HEK293 (cell line): ENCODE data around the gene COL13A1.

Source experiments
- CTCF ChIA-PET: fragments of 350-600 bp; formaldehyde crosslinking; extraction: SDS; loops from one replicate; lab custom pipeline; 2021; ENCODE audit warnings: antibody characterized with exemption; lab: Yijun Ruan, JAX
- POLR2A ChIA-PET: fragments of 300-600 bp; formaldehyde crosslinking; extraction: SDS; loops from one replicate; lab custom pipeline; 2020; ENCODE audit warnings: antibody characterized with exemption, inconsistent platforms; lab: Yijun Ruan, JAX
- H3K27ac ChIP-seq: fragments of 200-500 bp; sonication (Bioruptor generic); 2 replicates; pipeline ENCODE4 v1.5.1; 2014; ENCODE audit warnings: low read depth, low read length, control low read depth, inconsistent platforms; ENCODE audit errors: extremely low read depth
- H3K36me3 ChIP-seq, 2 experiments: fragments of 200-500 bp in 1 of 2; sonication (Bioruptor generic) in 1 of 2; 1 replicate in 1 of 2; 2 replicates in 1 of 2; pipeline ENCODE4 v1.5.1; 2014 to 2017; ENCODE audit warnings: inconsistent platforms in 2 of 2, low read length in 2 of 2; ENCODE audit not compliant: control insufficient read depth in 2 of 2, insufficient read depth in 1 of 2
- H3K4me1 ChIP-seq: fragments of 200-500 bp; sonication (Bioruptor generic); 2 replicates; pipeline ENCODE4 v1.5.1; 2014; ENCODE audit warnings: mild to moderate bottlenecking, low read length, inconsistent platforms; ENCODE audit not compliant: control insufficient read depth, insufficient read depth
- H3K4me3 ChIP-seq: 2 replicates; pipeline ENCODE4 v1.5.1; 2011; ENCODE audit warnings: low read depth, mild to moderate bottlenecking, control low read depth, low read length, moderate library complexity
- H3K9me3 ChIP-seq: fragments of 200-500 bp; sonication (Bioruptor generic); 2 replicates; pipeline ENCODE4 v1.5.1; 2014; ENCODE audit warnings: low read depth, low read length, inconsistent platforms; ENCODE audit not compliant: control insufficient read depth, insufficient read depth
- BCL11A ChIP-seq: fragments of 450-650 bp; formaldehyde crosslinking; IDR thresholded peaks from 2 replicates; pipeline ENCODE4 v1.5.1; 2016; ENCODE audit warnings: low read depth, missing biosample characterization, missing genetic modification characterization
- EGR2 ChIP-seq: fragments of 450-650 bp; formaldehyde crosslinking; IDR thresholded peaks from 2 replicates; pipeline ENCODE4 v1.5.1; 2016; ENCODE audit warnings: low read depth, missing biosample characterization, missing genetic modification characterization
- SCRT2 ChIP-seq: fragments of 450-650 bp; formaldehyde crosslinking; IDR thresholded peaks from 2 replicates; pipeline ENCODE4 v1.5.1; 2016; ENCODE audit warnings: missing biosample characterization, missing genetic modification characterization
- TCF7L2 ChIP-seq: IDR thresholded peaks from 2 replicates; pipeline ENCODE4 v1.6.1; 2011; ENCODE audit warnings: low read depth, mild to moderate bottlenecking, inconsistent platforms, low read length, moderate library complexity, borderline replicate concordance
- ZBTB48 ChIP-seq: fragments of 450-650 bp; formaldehyde crosslinking; IDR thresholded peaks from 2 replicates; pipeline ENCODE4 v1.5.1; 2016; ENCODE audit warnings: missing biosample characterization, missing genetic modification characterization
- ZFP69B ChIP-seq: fragments of 450-650 bp; formaldehyde crosslinking; IDR thresholded peaks from 2 replicates; pipeline ENCODE4 v1.5.1; 2016; ENCODE audit warnings: missing biosample characterization, missing genetic modification characterization
- ZNF10 ChIP-seq: fragments of 450-650 bp; formaldehyde crosslinking; IDR thresholded peaks from 2 replicates; pipeline ENCODE4 v1.5.1; 2017; ENCODE audit warnings: missing biosample characterization, missing genetic modification characterization
- ZNF140 ChIP-seq: fragments of 450-650 bp; formaldehyde crosslinking; IDR thresholded peaks from 2 replicates; pipeline ENCODE4 v1.5.1; 2016; ENCODE audit warnings: missing biosample characterization, missing genetic modification characterization
- ZNF174 ChIP-seq: fragments of 450-650 bp; formaldehyde crosslinking; IDR thresholded peaks from 2 replicates; pipeline ENCODE4 v1.5.0; 2017; ENCODE audit warnings: missing biosample characterization, mild to moderate bottlenecking, missing genetic modification characterization
- ZNF239 ChIP-seq: fragments of 450-650 bp; formaldehyde crosslinking; IDR thresholded peaks from 2 replicates; pipeline ENCODE4 v1.5.1; 2016; ENCODE audit warnings: missing biosample characterization, missing genetic modification characterization
- ZNF24 ChIP-seq: fragments of 450-650 bp; formaldehyde crosslinking; IDR thresholded peaks from 2 replicates; pipeline ENCODE4 v1.5.1; 2016; ENCODE audit warnings: missing biosample characterization, missing genetic modification characterization
- ZNF354C ChIP-seq: fragments of 450-650 bp; formaldehyde crosslinking; IDR thresholded peaks from 2 replicates; pipeline ENCODE4 v1.5.1; 2016; ENCODE audit warnings: missing biosample characterization, missing genetic modification characterization, low read depth, borderline replicate concordance
- ZNF394 ChIP-seq: fragments of 450-650 bp; formaldehyde crosslinking; IDR thresholded peaks from 2 replicates; pipeline ENCODE4 v1.5.1; 2016; ENCODE audit warnings: missing biosample characterization, missing genetic modification characterization, mild to moderate bottlenecking, moderate library complexity, borderline replicate concordance
- ZNF423 ChIP-seq: fragments of 450-650 bp; formaldehyde crosslinking; IDR thresholded peaks from 2 replicates; pipeline ENCODE4 v1.5.1; 2016; ENCODE audit warnings: missing biosample characterization, missing genetic modification characterization
- ZNF426 ChIP-seq: fragments of 450-650 bp; formaldehyde crosslinking; IDR thresholded peaks from 2 replicates; pipeline ENCODE4 v1.5.1; 2017; ENCODE audit warnings: missing biosample characterization, missing genetic modification characterization, mild to moderate bottlenecking, inconsistent platforms, moderate library complexity
- ZNF433 ChIP-seq: fragments of 450-650 bp; formaldehyde crosslinking; IDR thresholded peaks from 2 replicates; pipeline ENCODE4 v1.5.1; 2016; ENCODE audit warnings: missing biosample characterization, missing genetic modification characterization, low read depth
- ZNF473 ChIP-seq: fragments of 450-650 bp; formaldehyde crosslinking; IDR thresholded peaks from 2 replicates; pipeline ENCODE4 v1.5.1; 2017; ENCODE audit warnings: missing biosample characterization, missing genetic modification characterization
- ZNF626 ChIP-seq: fragments of 450-650 bp; sonication (Bioruptor Pico); formaldehyde crosslinking; IDR thresholded peaks from 2 replicates; pipeline ENCODE4 v1.5.1; 2018; ENCODE audit warnings: missing biosample characterization, missing genetic modification characterization, inconsistent platforms
- ZNF645 ChIP-seq: fragments of 450-650 bp; formaldehyde crosslinking; IDR thresholded peaks from 2 replicates; pipeline ENCODE4; 2016; ENCODE audit warnings: missing biosample characterization, missing genetic modification characterization
- ZNF677 ChIP-seq: fragments of 450-650 bp; IDR thresholded peaks from 2 replicates; pipeline ENCODE4 v1.5.0; 2018; ENCODE audit warnings: missing biosample characterization, mild to moderate bottlenecking, missing genetic modification characterization, moderate library complexity
- ZNF76 ChIP-seq: fragments of 450-650 bp; formaldehyde crosslinking; IDR thresholded peaks from 2 replicates; pipeline ENCODE4; 2016; ENCODE audit warnings: low read depth, missing biosample characterization, missing genetic modification characterization, borderline replicate concordance
- ZXDB ChIP-seq: fragments of 450-650 bp; formaldehyde crosslinking; IDR thresholded peaks from 2 replicates; pipeline ENCODE4 v1.5.1; 2016; ENCODE audit warnings: missing biosample characterization, missing genetic modification characterization
- TF ChIP-seq, protein P1 (sequence below): fragments of 450-650 bp; formaldehyde crosslinking; conservative IDR thresholded peaks from 2 replicates; pipeline ENCODE4 v1.5.1; 2016; ENCODE audit warnings: low read depth, missing biosample characterization, missing genetic modification characterization
- TF ChIP-seq, protein P2 (sequence below): fragments of 450-650 bp; formaldehyde crosslinking; IDR thresholded peaks from 2 replicates; pipeline ENCODE4 v1.5.1; 2016; ENCODE audit warnings: missing biosample characterization, missing genetic modification characterization

COL13A1 gene

DNA sequence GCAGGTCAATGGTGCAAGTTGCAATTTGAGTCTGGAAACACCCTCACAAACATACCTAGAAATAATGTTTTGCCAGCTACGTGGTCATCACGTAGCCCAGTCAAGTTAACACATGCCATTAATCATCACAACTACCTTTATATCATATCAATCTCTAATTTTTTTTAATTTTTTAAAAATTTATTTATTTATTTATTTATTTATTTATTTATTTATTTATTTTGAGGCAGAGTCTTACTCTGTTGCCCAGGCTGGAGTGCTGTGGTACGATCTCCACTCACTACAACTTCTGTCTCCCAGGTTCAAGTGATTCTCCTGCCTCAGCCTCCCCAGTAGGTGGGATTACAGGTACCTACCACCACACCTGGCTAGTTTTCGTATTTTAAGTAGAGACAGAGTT, 198.6 kb downstream of the COL13A1 start (continued):
- TF ChIP-seq ZNF239 (tag by site-specific recombination) (no peak), SCRT2 (tag by site-specific recombination) (no peak), ZNF677 (tag by site-specific recombination) (no peak), ZNF394 (tag by site-specific recombination) (peak; percentile 90), ZNF140 (tag by site-specific recombination) (peak; percentile 53; the same call in 1 of the 2 replicates), ZFP69B (tag by site-specific recombination) (no peak), ZNF24 (no peak), ZXDB (tag by site-specific recombination) (0 out of 2 replicates have a peak, but pooled peaks have one; percentile 34), ZNF426 (tag by site-specific recombination) (peak; percentile 77), ZNF433 (tag by site-specific recombination) (0 out of 2 replicates have a peak, but pooled peaks have one; percentile 28)
- TF ChIP-seq, protein P1, sequence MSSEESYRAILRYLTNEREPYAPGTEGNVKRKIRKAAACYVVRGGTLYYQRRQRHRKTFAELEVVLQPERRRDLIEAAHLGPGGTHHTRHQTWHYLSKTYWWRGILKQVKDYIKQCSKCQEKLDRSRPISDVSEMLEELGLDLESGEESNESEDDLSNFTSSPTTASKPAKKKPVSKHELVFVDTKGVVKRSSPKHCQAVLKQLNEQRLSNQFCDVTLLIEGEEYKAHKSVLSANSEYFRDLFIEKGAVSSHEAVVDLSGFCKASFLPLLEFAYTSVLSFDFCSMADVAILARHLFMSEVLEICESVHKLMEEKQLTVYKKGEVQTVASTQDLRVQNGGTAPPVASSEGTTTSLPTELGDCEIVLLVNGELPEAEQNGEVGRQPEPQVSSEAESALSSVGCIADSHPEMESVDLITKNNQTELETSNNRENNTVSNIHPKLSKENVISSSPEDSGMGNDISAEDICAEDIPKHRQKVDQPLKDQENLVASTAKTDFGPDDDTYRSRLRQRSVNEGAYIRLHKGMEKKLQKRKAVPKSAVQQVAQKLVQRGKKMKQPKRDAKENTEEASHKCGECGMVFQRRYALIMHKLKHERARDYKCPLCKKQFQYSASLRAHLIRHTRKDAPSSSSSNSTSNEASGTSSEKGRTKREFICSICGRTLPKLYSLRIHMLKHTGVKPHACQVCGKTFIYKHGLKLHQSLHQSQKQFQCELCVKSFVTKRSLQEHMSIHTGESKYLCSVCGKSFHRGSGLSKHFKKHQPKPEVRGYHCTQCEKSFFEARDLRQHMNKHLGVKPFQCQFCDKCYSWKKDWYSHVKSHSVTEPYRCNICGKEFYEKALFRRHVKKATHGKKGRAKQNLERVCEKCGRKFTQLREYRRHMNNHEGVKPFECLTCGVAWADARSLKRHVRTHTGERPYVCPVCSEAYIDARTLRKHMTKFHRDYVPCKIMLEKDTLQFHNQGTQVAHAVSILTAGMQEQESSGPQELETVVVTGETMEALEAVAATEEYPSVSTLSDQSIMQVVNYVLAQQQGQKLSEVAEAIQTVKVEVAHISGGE (tag by site-specific recombination): peak; percentile 75

DNA sequence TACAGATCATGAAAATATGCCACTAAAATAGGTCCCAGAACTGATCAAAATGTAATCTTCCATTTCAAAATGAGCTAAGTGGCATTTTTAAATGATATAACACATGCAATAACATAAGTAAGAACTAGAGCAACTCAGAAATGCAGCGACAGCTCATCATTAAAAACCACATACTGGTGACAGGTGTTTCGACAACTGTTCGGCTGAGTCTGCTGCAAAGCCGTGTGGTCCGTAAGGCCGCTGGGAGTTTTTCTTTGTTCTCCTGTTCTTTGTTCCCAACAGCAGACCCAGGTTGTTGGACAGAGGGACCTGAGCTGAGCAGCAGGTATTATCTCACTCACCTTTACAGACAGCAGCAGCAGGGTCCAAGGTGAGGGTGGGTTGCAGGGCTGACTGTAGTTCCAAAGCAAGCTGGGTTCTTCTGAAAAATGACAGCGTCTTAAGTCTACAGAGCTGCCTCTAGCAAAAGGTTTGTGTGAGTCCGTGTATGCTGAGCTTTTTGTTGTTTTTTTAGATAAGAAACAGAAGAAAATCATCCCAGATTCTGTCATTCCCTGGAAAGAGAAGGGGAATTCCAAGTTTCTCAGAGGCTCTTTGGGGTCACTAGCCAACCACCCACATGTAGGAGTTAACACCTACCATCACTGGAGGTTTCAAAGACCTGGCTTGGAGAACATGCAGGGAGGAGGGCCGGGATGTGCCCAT, 205.6 kb downstream of the COL13A1 start:
- TF ChIP-seq ZBTB48 (tag by site-specific recombination) (no peak), ZNF423 (tag by site-specific recombination) (no peak), ZNF354C (no peak), BCL11A (tag by site-specific recombination) (no peak), ZNF626 (tag by site-specific recombination) (no peak), ZNF10 (tag by site-specific recombination) (no peak), ZNF174 (tag by site-specific recombination) (no peak), TCF7L2 (no peak), EGR2 (tag by site-specific recombination) (no peak), ZNF645 (tag by site-specific recombination) (no peak), ZNF76 (no peak), ZNF473 (tag by site-specific recombination) (no peak)
- TF ChIP-seq, protein P2, sequence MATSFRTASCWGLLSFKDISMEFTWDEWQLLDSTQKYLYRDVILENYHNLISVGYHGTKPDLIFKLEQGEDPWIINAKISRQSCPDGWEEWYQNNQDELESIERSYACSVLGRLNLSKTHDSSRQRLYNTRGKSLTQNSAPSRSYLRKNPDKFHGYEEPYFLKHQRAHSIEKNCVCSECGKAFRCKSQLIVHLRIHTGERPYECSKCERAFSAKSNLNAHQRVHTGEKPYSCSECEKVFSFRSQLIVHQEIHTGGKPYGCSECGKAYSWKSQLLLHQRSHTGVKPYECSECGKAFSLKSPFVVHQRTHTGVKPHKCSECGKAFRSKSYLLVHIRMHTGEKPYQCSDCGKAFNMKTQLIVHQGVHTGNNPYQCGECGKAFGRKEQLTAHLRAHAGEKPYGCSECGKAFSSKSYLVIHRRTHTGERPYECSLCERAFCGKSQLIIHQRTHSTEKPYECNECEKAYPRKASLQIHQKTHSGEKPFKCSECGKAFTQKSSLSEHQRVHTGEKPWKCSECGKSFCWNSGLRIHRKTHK (tag by site-specific recombination): no peak
- Histone ChIP-seq H3K36me3 (no peaks in the 10 kb centered on the region), H3K4me3 (no peak overlapping the region), H3K9me3 (no peaks in the 10 kb centered on the region), H3K4me1 (no peaks in the 10 kb centered on the region), H3K27ac (no peak overlapping the region)
- ChIA-PET CTCF (interaction anchor here (1.2 kb wide), 1 partner anchor 49 kb away, joined by 4 read pairs; no protein-coding TSS in a partner anchor), POLR2A (no interaction called here)
